GM12878 (cell line): ENCODE results near the gene CHAC1. TPM values are rescaled to one million over a fixed set of nuclear protein-coding genes. Genes with fewer than 3 reads are reported as not detected.

ENCODE experiments used
- ATAC-seq: fragments of 200-7000 bp; cut with Tn5 transposase; 3 replicates; pipeline ENCODE4 v1.9.1; 2020; ENCODE audit warnings: mild to moderate bottlenecking, moderate library complexity
- BruUV-seq: library from RNA; stranded (reverse); fragments of 400-500 nt; replicated peaks from 2 replicates; lab custom pipeline; 2021; lab: Mats Ljungman, UMichigan
- CTCF ChIA-PET: fragments of 300-600 bp; sonication (Branson Sonifier 250); formaldehyde crosslinking; extraction: SDS; loops from one replicate; lab custom pipeline; 2021; ENCODE audit warnings: inconsistent platforms; lab: Yijun Ruan, JAX
- POLR2A ChIA-PET: fragments of 350-600 bp; formaldehyde crosslinking; extraction: SDS; loops from one replicate; lab custom pipeline; 2021; ENCODE audit warnings: inconsistent platforms; lab: Charles Lee
- RAD21 ChIA-PET: fragments of 300-600 bp; sonication (Branson Sonifier 250); formaldehyde crosslinking; loops from one replicate; lab custom pipeline; 2023; ENCODE audit warnings: antibody characterized with exemption; ENCODE audit not compliant: unreplicated experiment; lab: Charles Lee
- SMC1A ChIA-PET: fragments of 300-600 bp; sonication (Branson Sonifier 250); formaldehyde crosslinking; loops from one replicate; lab custom pipeline; 2023; ENCODE audit not compliant: unreplicated experiment, uncharacterized antibody; lab: Charles Lee
- DNase-seq: peaks from one replicate; pipeline ENCODE4 v3.0.0-alpha.2; 2011; ENCODE audit warnings: low read depth, low spot score
- FAIRE-seq: peaks from 3 replicates; lab custom pipeline; 2011; peaks lifted over from hg19 to GRCh38; lab: Jason Lieb, UNC
- H2AFZ ChIP-seq: 2 replicates; pipeline ENCODE4 v1.6.0; 2011; ENCODE audit warnings: low read depth, low read length, control low read depth; ENCODE audit not compliant: control insufficient read depth
- H3K27ac ChIP-seq: 2 replicates; pipeline ENCODE4 v1.5.1; 2011; ENCODE audit warnings: control low read depth; ENCODE audit not compliant: control insufficient read depth, insufficient read depth
- H3K27me3 ChIP-seq, 2 experiments: replicated peaks in 1 of 2; 2 replicates each; pipeline versions ENCODE4 v1.6.0 to v1.6.1; 2011; ENCODE audit warnings: low read length in 1 of 2; ENCODE audit not compliant: control insufficient read depth in 2 of 2, insufficient read depth in 2 of 2
- H3K36me3 ChIP-seq, 2 experiments: 2 replicates each; pipeline ENCODE4 v1.5.1; 2011; ENCODE audit warnings: low read length in 1 of 2; ENCODE audit not compliant: control insufficient read depth in 2 of 2, insufficient read depth in 2 of 2
- H3K4me1 ChIP-seq: 2 replicates; pipeline ENCODE4 v1.6.1; 2011; ENCODE audit warnings: mild to moderate bottlenecking, low read length, moderate library complexity, mixed read lengths; ENCODE audit not compliant: control insufficient read depth, insufficient read depth
- H3K4me2 ChIP-seq: 2 replicates; pipeline ENCODE4 v1.6.0; 2011; ENCODE audit warnings: control low read depth; ENCODE audit not compliant: control insufficient read depth, insufficient read depth
- H3K4me3 ChIP-seq: fragments of 200-600 bp; sonication (generic); 2 replicates; pipeline ENCODE4 v1.5.1; 2016
- H3K79me2 ChIP-seq: 2 replicates; pipeline ENCODE4 v1.6.0; 2011; ENCODE audit warnings: low read length; ENCODE audit not compliant: control insufficient read depth, insufficient read depth
- H3K9ac ChIP-seq: 2 replicates; pipeline ENCODE4 v1.8.0; 2011; ENCODE audit warnings: low read length, control low read depth, mixed read lengths; ENCODE audit not compliant: control insufficient read depth, insufficient read depth
- H3K9me3 ChIP-seq: replicated peaks from 3 replicates; pipeline ENCODE4 v1.5.1; 2011; ENCODE audit warnings: mild to moderate bottlenecking, low read length; ENCODE audit not compliant: control insufficient read depth, insufficient read depth
- H4K20me1 ChIP-seq: 2 replicates; pipeline ENCODE4 v1.6.0; 2011; ENCODE audit not compliant: control insufficient read depth, insufficient read depth
- E2F4 ChIP-seq: IDR thresholded peaks from 2 replicates; pipeline ENCODE4 v1.6.1; 2012; ENCODE audit warnings: low read depth, low read length, improper control_type of control experiment
- SPI1 ChIP-seq: IDR thresholded peaks from 2 replicates; pipeline ENCODE4 v1.6.1; 2011; ENCODE audit warnings: low read depth, mild to moderate bottlenecking, low read length, moderate library complexity, borderline replicate concordance; ENCODE audit not compliant: insufficient read depth
- WGBS: methylation state at CpG from one replicate; pipeline ENCODE4 v1.1.6; 2016; ENCODE audit warnings: low lambda C conversion rate; ENCODE audit not compliant: insufficient replicate concordance, insufficient coverage; ENCODE audit errors: missing lambda C conversion rate; 5-methylcytosine and 5-hydroxymethylcytosine counted together
- in situ Hi-C: fragments of 300-500 bp; cut with MboI; formaldehyde crosslinking; loops from 9 replicates; pipeline ENCODE4 v1.14.3; 2018; ENCODE audit warnings: mixed read lengths
- intact Hi-C: fragments of 100-400 bp; cut with micrococcal nuclease; formaldehyde crosslinking; loops from one replicate; pipeline ENCODE4 v1.14.2; 2022; ENCODE audit not compliant: unreplicated experiment
- polyA plus RNA-seq, 11 experiments: library from polyadenylated mRNA; depleted of rRNA in 4 of 11; unstranded in 6 of 11; stranded (reverse) in 5 of 11; fragments of >200 nt; fragmentation: Nextera tagmentation in 4 of 11; fragmentation: Illumina TruSeq in 1 of 11; extraction: Ambion mirVana in 4 of 11; extraction: Trizol in 1 of 11; gene quantifications; 1 replicate in 1 of 11; 2 replicates in 10 of 11; pipeline versions ENCODE4 v1.2.1 to v1.2.3, GENCODE V29; 2011 to 2016; ENCODE audit warnings: inconsistent platforms in 2 of 11, missing spikeins in 2 of 11, low read depth in 1 of 11
- total RNA-seq, 4 experiments: library from RNA; depleted of rRNA in 3 of 4; stranded (reverse); fragments of >200 nt in 3 of 4; fragmentation: Illumina TruSeq in 1 of 4; extraction: Trizol in 1 of 4; gene quantifications; 2 replicates each; pipeline versions ENCODE4 v1.2.1 to v1.2.3, GENCODE V29; 2013 to 2021

The CHAC1 gene
- total and polyA plus RNA-seq, 10 of the 15 experiments (the other 5 are each of a cell fraction or from before 2014, with no cell fraction given) = 0.37 to 5.9 (median 3.3) TPM

- no peak for FAIRE-seq
Measured at GRCh38 chr15:40932649-40933516, 20.4 kb upstream of the CHAC1 start.

More at GRCh38 chr15:40932649-40933516, 20.4 kb upstream of the CHAC1 start:
- Histone ChIP-seq H3K27me3 (peaks cover 10% of the 10 kb centered on the region in 2 experiments; a peak in 3 of 4 replicates), H3K79me2 (no peaks in the 10 kb centered on the region), H3K4me1 (peaks cover 24% of the 10 kb centered on the region), H3K9me3 (no peaks in the 10 kb centered on the region), H3K27ac (no peak overlapping the region), H3K4me3 (no peak overlapping the region), H3K9ac (no peak overlapping the region), H4K20me1 (no peaks in the 10 kb centered on the region), H3K4me2 (no peak overlapping the region), H2AFZ (no peak overlapping the region), H3K36me3 (no peaks in the 10 kb centered on the region)
- intact Hi-C loops = no loop called here
- no TSS peak for BruUV-seq
- POLR2A ChIA-PET = interaction anchor here (0.5 to 1.4 kb wide), 3 partner anchors 9 to 97 kb away, joined by 3 to 9 read pairs (median 5); no protein-coding TSS in a partner anchor
- TF ChIP-seq E2F4 (no peak), SPI1 (peak; percentile 78)
- 53% methylated on average over 11 of the region's 11 CpGs for WGBS
- ATAC-seq (no peak), DNase-seq (no peak)
- RAD21 ChIA-PET = interaction anchor here (1.5 to 3.2 kb wide), 2 partner anchors 9 to 84 kb away, joined by 3 to 36 read pairs; no protein-coding TSS in a partner anchor
- CTCF ChIA-PET = interaction anchor here (1.2 to 6.5 kb wide), 5 partner anchors 9 to 86 kb away, joined by 3 to 80 read pairs (median 19); no protein-coding TSS in a partner anchor
- in situ Hi-C loops = no loop called here
- SMC1A ChIA-PET = interaction anchor here (0.8 to 4.6 kb wide), 3 partner anchors 8 to 251 kb away, joined by 3 to 28 read pairs (median 5); no protein-coding TSS in a partner anchor
